Measurements from ENCODE around the gene GPHN. TPM values are rescaled to one million over a fixed set of nuclear protein-coding genes. Genes with fewer than 3 reads are reported as not detected.

The GPHN gene
- total and polyA plus RNA-seq, 2 of the 4 experiments (the other 2 are of a cell fraction): 8.0 to 8.1 TPM

DNA sequence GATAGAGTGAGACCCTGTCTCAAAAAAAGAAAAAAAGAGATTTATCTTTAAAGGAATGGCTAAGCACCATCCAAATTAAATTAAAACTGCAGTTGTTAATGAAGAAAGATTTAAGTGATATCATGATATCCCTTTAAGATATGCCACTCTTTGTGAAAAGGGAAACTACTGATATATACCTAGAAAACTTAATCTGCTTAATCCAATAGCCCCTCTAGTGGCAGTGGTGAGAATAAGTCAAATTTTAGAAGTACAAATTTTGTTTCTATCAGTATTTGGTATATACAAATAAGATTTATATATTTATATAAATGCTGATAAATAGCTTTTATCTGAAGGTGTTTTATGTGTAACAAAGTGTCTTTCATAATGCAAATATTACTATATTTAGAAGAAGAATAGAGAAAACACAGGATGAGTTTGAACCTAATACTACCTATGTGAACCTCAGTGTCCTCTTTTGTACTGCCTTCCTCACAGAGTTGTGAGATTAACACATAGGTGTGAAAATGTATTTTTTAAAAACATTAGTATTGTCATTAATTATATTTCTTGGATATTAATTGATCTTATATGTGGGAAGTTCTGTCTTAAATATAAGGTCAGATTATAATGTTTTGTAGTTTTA is 629.9 kb downstream of the GPHN start:
- no peak overlapping the region for H3K14ac ChIP-seq (replicated peaks; ENCODE audit: low read depth, low read length)
- ChIA-PET POLR2A (ENCODE audit: unreplicated experiment) (no interaction called here), CTCF (interaction anchor here (0.6 to 0.9 kb wide), 2 partner anchors 10 to 488 kb away, joined by 3 read pairs; no protein-coding TSS in a partner anchor)
- no peak overlapping the region for H3K27ac ChIP-seq (ENCODE audit: insufficient read depth, low read length)
- no peak overlapping the region for H2AK5ac ChIP-seq (ENCODE audit: low read depth, low read length)
- dilution Hi-C loops (cut with HindIII; ENCODE audit: low sequenced_read_pairs, unreplicated experiment): no loop called here
- no peak overlapping the region for H2BK20ac ChIP-seq (ENCODE audit: low read depth, low read length)
- ATAC-seq (ENCODE audit: low read depth) (no peak), DNase-seq (peak; percentile 22)
- no peak overlapping the region for H2BK120ac ChIP-seq (ENCODE audit: low read depth, low read length)
- no peaks in the 10 kb centered on the region for H3K9me1 ChIP-seq (ENCODE audit: insufficient read depth, low read length)
- H3K36me3 ChIP-seq (ENCODE audit: control insufficient read depth, insufficient read depth, low read length): no peaks in the 10 kb centered on the region
- H3K4ac ChIP-seq (ENCODE audit: low read depth, low read length): no peak overlapping the region
- no peak overlapping the region for H2BK15ac ChIP-seq (ENCODE audit: low read depth, low read length)
- no peak overlapping the region for H4K8ac ChIP-seq (ENCODE audit: low read depth in 2 of 2, low read length in 2 of 2)
- H3K23ac ChIP-seq (ENCODE audit: low read depth, low read length): no peak overlapping the region
- H3K27me3 ChIP-seq (ENCODE audit: control insufficient read depth, insufficient read depth, low read length): no peaks in the 10 kb centered on the region
- H3K4me2 ChIP-seq (ENCODE audit: low read depth, low read length): no peak overlapping the region
- H4K5ac ChIP-seq (ENCODE audit: low read depth, low read length): no peak overlapping the region
- H3K79me1 ChIP-seq (ENCODE audit: low read depth in 1 of 2, low read length in 2 of 2): no peaks in the 10 kb centered on the region
- H2BK5ac ChIP-seq (ENCODE audit: low read depth, low read length, poor library complexity, severe bottlenecking): no peak overlapping the region
- no peak overlapping the region for H3K9ac ChIP-seq (ENCODE audit: low read depth, low read length)
- intact Hi-C loops (cut with micrococcal nuclease): loop anchor here (5.0 kb wide), 2 partner anchors 641 to 781 kb away; no protein-coding TSS in a partner anchor
- H2AFZ ChIP-seq (replicated peaks; ENCODE audit: low read length, poor library complexity): no peak overlapping the region
- no peak overlapping the region for H3K18ac ChIP-seq (ENCODE audit: low read depth, low read length)
- no TSS peak for BruUV-seq (replicated peaks)
- no peak overlapping the region for H3K4me3 ChIP-seq (ENCODE audit: insufficient read depth, low read depth, low read length)
- no peak overlapping the region for H4K91ac ChIP-seq (ENCODE audit: insufficient read depth, low read depth, low read length)
- H3K56ac ChIP-seq (ENCODE audit: extremely low read depth, insufficient read depth, low read length): no peak overlapping the region
- no peaks in the 10 kb centered on the region for H3K9me3 ChIP-seq (ENCODE audit: control insufficient read depth, insufficient read depth, low read length)
- H3K4me1 ChIP-seq (ENCODE audit: control insufficient read depth, insufficient read depth, low read length): no peaks in the 10 kb centered on the region
- H4K20me1 ChIP-seq (ENCODE audit: insufficient read depth, low read length): no peaks in the 10 kb centered on the region
- TF ChIP-seq, protein P1, sequence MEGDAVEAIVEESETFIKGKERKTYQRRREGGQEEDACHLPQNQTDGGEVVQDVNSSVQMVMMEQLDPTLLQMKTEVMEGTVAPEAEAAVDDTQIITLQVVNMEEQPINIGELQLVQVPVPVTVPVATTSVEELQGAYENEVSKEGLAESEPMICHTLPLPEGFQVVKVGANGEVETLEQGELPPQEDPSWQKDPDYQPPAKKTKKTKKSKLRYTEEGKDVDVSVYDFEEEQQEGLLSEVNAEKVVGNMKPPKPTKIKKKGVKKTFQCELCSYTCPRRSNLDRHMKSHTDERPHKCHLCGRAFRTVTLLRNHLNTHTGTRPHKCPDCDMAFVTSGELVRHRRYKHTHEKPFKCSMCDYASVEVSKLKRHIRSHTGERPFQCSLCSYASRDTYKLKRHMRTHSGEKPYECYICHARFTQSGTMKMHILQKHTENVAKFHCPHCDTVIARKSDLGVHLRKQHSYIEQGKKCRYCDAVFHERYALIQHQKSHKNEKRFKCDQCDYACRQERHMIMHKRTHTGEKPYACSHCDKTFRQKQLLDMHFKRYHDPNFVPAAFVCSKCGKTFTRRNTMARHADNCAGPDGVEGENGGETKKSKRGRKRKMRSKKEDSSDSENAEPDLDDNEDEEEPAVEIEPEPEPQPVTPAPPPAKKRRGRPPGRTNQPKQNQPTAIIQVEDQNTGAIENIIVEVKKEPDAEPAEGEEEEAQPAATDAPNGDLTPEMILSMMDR (conservative IDR thresholded peaks at IDR 0.05; ENCODE audit: low read depth, low read length): peak; percentile 57
- TF ChIP-seq RAD21 (IDR thresholded peaks at IDR 0.05; ENCODE audit: low read length) (peak; percentile 54), SMC3 (IDR thresholded peaks at IDR 0.05; ENCODE audit: low read depth, low read length) (peak; percentile 25; the same call in 1 of the 2 replicates), MAFK (IDR thresholded peaks at IDR 0.05; ENCODE audit: low read depth, low read length) (no peak)
- in situ Hi-C loops (cut with MboI; ENCODE audit: low sequenced_read_pairs): no loop called here
- H2AK9ac ChIP-seq (replicated peaks; ENCODE audit: low read depth, low read length, poor library complexity): no peak overlapping the region
